Ecto neural progenitor cell (in vitro differentiated cells): ENCODE results near the gene GAGE12C.
"Not testable (repeated sequence)": the region's sequence is repeated elsewhere in the genome, so short reads cannot be mapped to it uniquely, and the experiment has no call there.

ENCODE experiments used
- DNase-seq: peaks from one replicate; pipeline ENCODE4 v3.0.0-alpha.2; 2018; ENCODE audit warnings: low spot score

The GAGE12C gene

GRCh38 chrX:49531877-49532276, at the start of gene GAGE12C:
Gene GAGE12C (plus strand): TSS chrX:49532177. CDS start chrX:49533332, 1,155 bp downstream.
- not testable (repeated sequence) for DNase-seq

- DNase-seq, result not testable (repeated sequence)
Measured at GRCh38 chrX:49541433-49541832, 9.5 kb downstream of the GAGE12C start, which contains the start of gene GAGE12D. Gene GAGE12D (plus strand): TSS chrX:49541733. CDS start chrX:49542888, 1,155 bp downstream.

- DNase-seq, result not testable (repeated sequence)
Measured at GRCh38 chrX:49550989-49551388, 19.0 kb downstream of the GAGE12C start, which contains the start of gene GAGE12E. Gene GAGE12E (plus strand): TSS chrX:49551289. CDS start chrX:49552444, 1,155 bp downstream.

GRCh38 chrX:49560542-49560941, 28.6 kb downstream of the GAGE12C start, which contains the start of gene GAGE12F:
Gene GAGE12F (plus strand): TSS chrX:49560842. CDS start chrX:49561997, 1,155 bp downstream.
- not testable (repeated sequence) for DNase-seq

- not testable (repeated sequence) for DNase-seq
Measured at GRCh38 chrX:49568728-49569127, 36.8 kb downstream of the GAGE12C start.

GRCh38 chrX:49569152-49569551, 37.2 kb downstream of the GAGE12C start:
- not testable (repeated sequence) for DNase-seq

- not testable (repeated sequence) for DNase-seq
Measured at GRCh38 chrX:49570100-49570499, 38.1 kb downstream of the GAGE12C start, which contains the start of gene GAGE12G. Gene GAGE12G (plus strand): TSS chrX:49570400. CDS start chrX:49571555, 1,155 bp downstream.

- DNase-seq, result not testable (repeated sequence)
Measured at GRCh38 chrX:49579649-49580048, 47.7 kb downstream of the GAGE12C start, which contains the start of gene GAGE12H. Gene GAGE12H (plus strand): TSS chrX:49579949. CDS start chrX:49581104, 1,155 bp downstream.
